OCI-LY1 (cell line): ENCODE data around the gene ARHGAP28.

Experiments
- H2AFZ ChIP-seq: fragments of 200-600 bp; sonication (generic), shearing (Covaris generic); 2 replicates; pipeline ENCODE4 v1.6.0; 2014; ENCODE audit warnings: antibody characterized with exemption, mild to moderate bottlenecking, low read length
- H3F3A ChIP-seq: fragments of 200-600 bp; sonication (generic), shearing (Covaris generic); 2 replicates; pipeline ENCODE4 v1.6.0; 2014; ENCODE audit warnings: mild to moderate bottlenecking, antibody characterized with exemption, low read length, moderate library complexity; ENCODE audit not compliant: insufficient read depth
- H3K27ac ChIP-seq: fragments of 200-600 bp; sonication (generic); 2 replicates; pipeline ENCODE4 v1.5.1; 2014; ENCODE audit warnings: low read length, mixed run types, mild to moderate bottlenecking, low read depth; ENCODE audit not compliant: poor library complexity, severe bottlenecking
- H3K27me3 ChIP-seq: fragments of 200-600 bp; sonication (generic); 2 replicates; pipeline ENCODE4 v1.6.0; 2014; ENCODE audit warnings: antibody characterized with exemption, mild to moderate bottlenecking, low read length, moderate library complexity; ENCODE audit not compliant: insufficient read depth
- H3K36me3 ChIP-seq: fragments of 200-600 bp; sonication (generic); 2 replicates; pipeline ENCODE4 v1.6.1; 2014; ENCODE audit warnings: mild to moderate bottlenecking, antibody characterized with exemption, low read length, moderate library complexity, mixed read lengths; ENCODE audit not compliant: insufficient read depth
- H3K4me1 ChIP-seq: fragments of 200-600 bp; sonication (generic); 2 replicates; pipeline ENCODE4 v1.5.1; 2014; ENCODE audit warnings: mild to moderate bottlenecking, low read length, moderate library complexity; ENCODE audit not compliant: insufficient read depth, severe bottlenecking
- H3K4me2 ChIP-seq: fragments of 200-600 bp; sonication (generic), shearing (Covaris generic); 2 replicates; pipeline ENCODE4 v1.6.1; 2014; ENCODE audit warnings: low read length
- H3K4me3 ChIP-seq: fragments of 200-600 bp; sonication (generic); 2 replicates; pipeline ENCODE4 v1.5.1; 2014; ENCODE audit warnings: low read length, low read depth, mild to moderate bottlenecking, mixed read lengths; ENCODE audit not compliant: poor library complexity, severe bottlenecking
- H3K79me2 ChIP-seq: fragments of 200-600 bp; shearing (Covaris generic); 2 replicates; pipeline ENCODE4 v1.6.1; 2016; ENCODE audit warnings: mixed run types, low read length, mixed read lengths; ENCODE audit not compliant: insufficient read depth
- H3K9ac ChIP-seq: fragments of 200-600 bp; sonication (generic), shearing (Covaris generic); 2 replicates; pipeline ENCODE4 v1.6.1; 2014; ENCODE audit warnings: mild to moderate bottlenecking, low read length, mixed read lengths
- H3K9me2 ChIP-seq: fragments of 200-600 bp; sonication (generic), shearing (Covaris generic); 2 replicates; pipeline ENCODE4 v1.6.1; 2014; ENCODE audit warnings: low read depth, mild to moderate bottlenecking, low read length, mixed read lengths
- H3K9me3 ChIP-seq: fragments of 200-600 bp; shearing (Covaris generic); 2 replicates; pipeline ENCODE4 v1.6.1; 2014; ENCODE audit warnings: low read length, mixed read lengths
- H4K20me1 ChIP-seq: fragments of 200-600 bp; sonication (generic), shearing (Covaris generic); 2 replicates; pipeline ENCODE4 v1.6.0; 2016; ENCODE audit warnings: mild to moderate bottlenecking, low read length; ENCODE audit not compliant: insufficient read depth
- EZH2 ChIP-seq: fragments of 200-600 bp; sonication (generic), shearing (Covaris generic); IDR thresholded peaks from 2 replicates; pipeline ENCODE4 v1.8.0; 2017; ENCODE audit warnings: borderline replicate concordance, mixed run types, mild to moderate bottlenecking, antibody characterized with exemption, low read length, moderate library complexity, mixed read lengths
- TF ChIP-seq, protein P1 (sequence below): fragments of 200-600 bp; sonication (generic), shearing (Covaris generic); IDR thresholded peaks from 2 replicates; pipeline ENCODE4 v1.5.1; 2017; ENCODE audit warnings: mild to moderate bottlenecking, antibody characterized with exemption, low read length, moderate library complexity, mixed read lengths

The ARHGAP28 gene

DNA sequence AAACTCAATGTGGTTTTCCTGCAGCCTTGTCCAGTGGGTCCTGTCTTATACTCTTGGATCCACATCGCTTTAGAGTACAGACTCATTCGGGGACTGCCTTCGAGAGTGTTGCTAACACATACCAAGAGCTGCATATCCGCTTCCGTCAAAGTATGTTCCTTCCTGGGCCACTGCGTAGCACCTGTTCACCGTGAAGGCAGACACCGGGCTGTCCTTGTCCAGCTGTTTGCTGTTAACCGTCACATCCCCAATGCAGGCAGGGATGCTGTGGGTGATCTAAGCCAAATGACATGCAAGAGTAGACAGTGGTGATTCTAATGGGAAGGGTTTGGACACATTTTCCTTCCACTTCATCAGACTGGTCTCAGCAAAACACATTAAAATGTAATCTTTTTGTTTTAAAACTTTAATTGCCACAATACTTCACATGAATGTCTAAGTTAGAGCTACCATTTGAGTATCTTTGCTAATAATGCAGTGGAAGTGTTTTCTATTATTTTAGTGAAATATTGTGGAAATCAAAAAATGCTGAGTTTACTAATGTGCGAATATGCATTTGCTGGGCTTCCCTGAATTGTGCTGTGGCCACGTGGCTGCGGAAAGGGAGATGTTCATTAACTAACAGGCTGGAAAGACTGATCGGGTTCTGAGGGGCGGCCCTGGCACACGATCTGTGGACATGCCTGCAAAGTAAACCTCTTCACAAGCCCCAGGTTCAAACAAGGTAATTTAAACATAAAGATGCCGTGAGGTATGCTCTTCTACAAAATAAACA lies 219.0 kb downstream of the ARHGAP28 start:
- TF ChIP-seq EZH2: no peak
- TF ChIP-seq, protein P1, sequence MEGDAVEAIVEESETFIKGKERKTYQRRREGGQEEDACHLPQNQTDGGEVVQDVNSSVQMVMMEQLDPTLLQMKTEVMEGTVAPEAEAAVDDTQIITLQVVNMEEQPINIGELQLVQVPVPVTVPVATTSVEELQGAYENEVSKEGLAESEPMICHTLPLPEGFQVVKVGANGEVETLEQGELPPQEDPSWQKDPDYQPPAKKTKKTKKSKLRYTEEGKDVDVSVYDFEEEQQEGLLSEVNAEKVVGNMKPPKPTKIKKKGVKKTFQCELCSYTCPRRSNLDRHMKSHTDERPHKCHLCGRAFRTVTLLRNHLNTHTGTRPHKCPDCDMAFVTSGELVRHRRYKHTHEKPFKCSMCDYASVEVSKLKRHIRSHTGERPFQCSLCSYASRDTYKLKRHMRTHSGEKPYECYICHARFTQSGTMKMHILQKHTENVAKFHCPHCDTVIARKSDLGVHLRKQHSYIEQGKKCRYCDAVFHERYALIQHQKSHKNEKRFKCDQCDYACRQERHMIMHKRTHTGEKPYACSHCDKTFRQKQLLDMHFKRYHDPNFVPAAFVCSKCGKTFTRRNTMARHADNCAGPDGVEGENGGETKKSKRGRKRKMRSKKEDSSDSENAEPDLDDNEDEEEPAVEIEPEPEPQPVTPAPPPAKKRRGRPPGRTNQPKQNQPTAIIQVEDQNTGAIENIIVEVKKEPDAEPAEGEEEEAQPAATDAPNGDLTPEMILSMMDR: no peak
- H3K4me2 ChIP-seq: no peak overlapping the region
- no peaks in the 10 kb centered on the region for H3K36me3 ChIP-seq
- no peaks in the 10 kb centered on the region for H3K9me3 ChIP-seq
- no peak overlapping the region for H3K9ac ChIP-seq
- no peak overlapping the region for H2AFZ ChIP-seq
- no peaks in the 10 kb centered on the region for H3K79me2 ChIP-seq
- 0 out of 2 replicates have a peak, but pooled peaks cover 11% of the 10 kb centered on the region for H3K27me3 ChIP-seq
- H3K4me3 ChIP-seq: no peak overlapping the region
- no peaks in the 10 kb centered on the region for H3F3A ChIP-seq
- H3K9me2 ChIP-seq: no peaks in the 10 kb centered on the region
- no peak overlapping the region for H3K27ac ChIP-seq
- H3K4me1 ChIP-seq: no peaks in the 10 kb centered on the region
- H4K20me1 ChIP-seq: no peaks in the 10 kb centered on the region

DNA sequence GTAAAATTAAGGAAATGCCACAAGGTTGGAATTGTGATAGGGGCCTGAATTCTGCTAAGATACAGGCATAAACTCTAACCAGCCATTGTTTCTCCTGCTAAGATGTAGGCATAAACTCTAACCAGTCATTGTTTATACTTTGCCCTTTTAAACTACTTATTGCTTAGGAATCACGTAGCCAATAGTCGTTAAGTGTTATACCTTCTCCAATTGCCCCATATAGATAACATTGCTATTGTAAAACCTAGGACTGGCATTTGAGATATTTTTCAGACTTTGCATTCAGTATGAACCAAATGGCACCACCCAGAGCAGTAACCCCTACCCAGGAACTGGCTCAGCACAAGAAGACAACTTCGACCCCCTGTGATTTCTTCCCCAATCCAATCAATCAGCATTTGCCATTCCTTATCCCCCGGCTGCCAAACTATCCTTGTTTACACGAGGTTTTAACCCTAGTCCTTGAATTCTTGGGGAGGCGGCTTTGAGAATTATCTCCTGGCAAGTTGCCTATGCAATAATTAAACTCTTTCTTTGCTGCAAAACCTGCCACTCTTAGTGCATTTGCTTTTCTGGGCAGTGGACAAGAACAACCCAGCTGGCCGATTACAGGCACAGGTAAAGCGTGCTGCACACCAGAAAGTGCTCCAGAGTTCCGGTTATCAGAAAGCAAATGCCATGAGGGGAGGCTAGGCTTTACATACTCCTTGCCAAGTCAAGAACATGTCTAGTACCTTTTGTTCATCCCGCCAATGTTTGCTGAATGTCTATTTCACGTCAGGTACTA lies 220.5 kb downstream of the ARHGAP28 start:
- H3K9me2 ChIP-seq: no peaks in the 10 kb centered on the region
- H3K79me2 ChIP-seq: no peaks in the 10 kb centered on the region
- H3K9me3 ChIP-seq: no peaks in the 10 kb centered on the region
- 0 out of 2 replicates have a peak, but pooled peaks cover 11% of the 10 kb centered on the region for H3K27me3 ChIP-seq
- H3K9ac ChIP-seq: no peak overlapping the region
- H3K4me2 ChIP-seq: no peak overlapping the region
- H2AFZ ChIP-seq: no peak overlapping the region
- H3F3A ChIP-seq: no peaks in the 10 kb centered on the region
- TF ChIP-seq, protein P1: no peak
- TF ChIP-seq EZH2: no peak
- no peak overlapping the region for H3K27ac ChIP-seq
- H4K20me1 ChIP-seq: no peaks in the 10 kb centered on the region
- H3K36me3 ChIP-seq: no peaks in the 10 kb centered on the region
- no peak overlapping the region for H3K4me3 ChIP-seq
- H3K4me1 ChIP-seq: no peaks in the 10 kb centered on the region

DNA sequence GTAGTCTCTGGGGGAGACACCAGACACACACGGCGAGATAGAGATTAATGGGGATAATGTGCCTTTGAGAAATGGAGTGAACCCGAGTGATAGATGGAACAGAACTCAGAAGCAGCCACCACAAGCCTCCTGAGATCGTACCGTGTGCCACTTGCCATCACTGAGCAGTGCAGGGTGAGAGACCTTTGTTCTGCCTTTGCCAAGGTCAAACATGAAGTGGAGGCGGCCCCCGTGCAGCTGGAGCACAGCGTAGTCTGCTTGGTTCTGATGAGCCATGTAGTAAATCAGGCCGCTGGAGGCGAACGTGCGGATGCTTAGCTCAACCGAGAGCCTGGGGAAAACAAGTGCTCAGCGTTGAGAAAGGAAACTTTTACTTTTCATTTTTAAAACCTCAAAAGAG lies 221.1 kb downstream of the ARHGAP28 start:
- Histone ChIP-seq H2AFZ (no peak overlapping the region), H3K4me3 (no peak overlapping the region), H3K79me2 (no peaks in the 10 kb centered on the region), H3K27me3 (0 out of 2 replicates have a peak, but pooled peaks cover 11% of the 10 kb centered on the region), H3K4me2 (no peak overlapping the region), H3K9me3 (no peaks in the 10 kb centered on the region), H3K9me2 (no peaks in the 10 kb centered on the region), H3K36me3 (no peaks in the 10 kb centered on the region), H3K9ac (no peak overlapping the region), H3K27ac (no peak overlapping the region), H4K20me1 (no peaks in the 10 kb centered on the region), H3F3A (no peaks in the 10 kb centered on the region), H3K4me1 (no peaks in the 10 kb centered on the region)
- TF ChIP-seq, protein P1: no peak
- TF ChIP-seq EZH2: no peak
